Keratinocyte (primary cell): Measurements from ENCODE around the gene SMCO4. TPM values are rescaled to one million over a fixed set of nuclear protein-coding genes. Genes with fewer than 3 reads are reported as not detected.

Source experiments
- DNase-seq: peaks from one replicate; pipeline ENCODE4 v3.0.0-alpha.2; 2011; ENCODE audit warnings: low read depth, missing footprints, low spot score
- FAIRE-seq: peaks from 2 replicates; lab custom pipeline; 2011; peaks lifted over from hg19 to GRCh38; lab: Jason Lieb, UNC
- H2AFZ ChIP-seq: 2 replicates; pipeline ENCODE4 v1.6.0; 2012; ENCODE audit warnings: low read length, control low read depth, inconsistent platforms; ENCODE audit not compliant: control insufficient read depth
- H3K27ac ChIP-seq: 2 replicates; pipeline ENCODE4 v1.5.1; 2011; ENCODE audit warnings: low read length; ENCODE audit not compliant: control insufficient read depth, insufficient read depth
- H3K27me3 ChIP-seq: 3 replicates; pipeline ENCODE4 v1.6.0; 2011; ENCODE audit warnings: low read length; ENCODE audit not compliant: control insufficient read depth, insufficient read depth; ENCODE audit errors: extremely low read depth
- H3K36me3 ChIP-seq, 2 experiments: 2 replicates in 1 of 2; 3 replicates in 1 of 2; pipeline ENCODE4 v1.5.1; 2011; ENCODE audit warnings: low read length in 2 of 2, mild to moderate bottlenecking in 1 of 2; ENCODE audit not compliant: control insufficient read depth in 2 of 2, insufficient read depth in 2 of 2; ENCODE audit errors: extremely low read depth in 1 of 2
- H3K4me1 ChIP-seq: 3 replicates; pipeline ENCODE4 v1.5.1; 2011; ENCODE audit warnings: low read length; ENCODE audit not compliant: control insufficient read depth, insufficient read depth; ENCODE audit errors: extremely low read depth
- H3K4me2 ChIP-seq: 3 replicates; pipeline ENCODE4 v1.6.0; 2011; ENCODE audit warnings: low read depth, low read length; ENCODE audit not compliant: control insufficient read depth, insufficient read depth; ENCODE audit errors: extremely low read depth
- H3K4me3 ChIP-seq, 3 experiments: fragments of 200-600 bp in 1 of 3; sonication (generic) in 1 of 3; 2 replicates in 2 of 3; 3 replicates in 1 of 3; pipeline ENCODE4 v1.5.1; 2011 to 2016; ENCODE audit warnings: low read length in 3 of 3, mild to moderate bottlenecking in 3 of 3, control low read depth in 2 of 3, inconsistent platforms in 1 of 3, low read depth in 1 of 3, mixed read lengths in 1 of 3, mixed run types in 1 of 3, moderate library complexity in 1 of 3; ENCODE audit not compliant: control insufficient read depth in 2 of 3, insufficient read depth in 2 of 3; ENCODE audit errors: extremely low read depth in 1 of 3
- H3K79me2 ChIP-seq: 2 replicates; pipeline ENCODE4 v1.6.0; 2012; ENCODE audit warnings: low read length; ENCODE audit not compliant: control insufficient read depth, insufficient read depth
- H3K9ac ChIP-seq: 3 replicates; pipeline ENCODE4 v1.6.0; 2011; ENCODE audit warnings: low read length; ENCODE audit not compliant: control insufficient read depth, insufficient read depth; ENCODE audit errors: extremely low read depth
- H3K9me1 ChIP-seq: 3 replicates; pipeline ENCODE4 v1.6.0; 2011; ENCODE audit warnings: low read length; ENCODE audit not compliant: control insufficient read depth, insufficient read depth; ENCODE audit errors: extremely low read depth
- H3K9me3 ChIP-seq: 2 replicates; pipeline ENCODE4 v1.5.1; 2012; ENCODE audit warnings: low read depth, low read length; ENCODE audit not compliant: control insufficient read depth
- H4K20me1 ChIP-seq: 3 replicates; pipeline ENCODE4 v1.6.0; 2011; ENCODE audit warnings: low read length; ENCODE audit not compliant: control insufficient read depth, insufficient read depth; ENCODE audit errors: extremely low read depth
- EZH2 ChIP-seq: IDR thresholded peaks from one replicate; pipeline ENCODE4 v1.6.1; 2012; ENCODE audit warnings: inconsistent platforms, mild to moderate bottlenecking, low read length, moderate library complexity
- dilution Hi-C: fragments of 300-500 bp; cut with MboI; formaldehyde crosslinking; loops from one replicate; pipeline ENCODE4 v1.7.0; 2020; ENCODE audit warnings: low sequenced_read_pairs; ENCODE audit not compliant: extremely low pct_ligation_motif_present
- polyA plus RNA-seq, 5 experiments: library from polyadenylated mRNA; depleted of rRNA in 3 of 5; stranded (reverse) in 3 of 5; stranded (forward) in 1 of 5; unstranded in 1 of 5; fragments of >200 nt; gene quantifications; 1 replicate in 1 of 5; 2 replicates in 3 of 5; 3 replicates in 1 of 5; pipeline versions ENCODE4 v1.2.1 to v1.2.3, GENCODE V29; 2011 to 2012; ENCODE audit warnings: missing spikeins in 2 of 5, low read depth in 1 of 5, low replicate concordance in 1 of 5
- TF ChIP-seq, protein P1 (sequence below), 3 experiments: IDR thresholded peaks in 1 of 3; conservative IDR thresholded peaks in 1 of 3; optimal IDR thresholded peaks in 1 of 3; 2 replicates in 2 of 3; 3 replicates in 1 of 3; pipeline versions ENCODE3 to v1.5.1; 2011; ENCODE audit warnings: low read length in 3 of 3, mild to moderate bottlenecking in 3 of 3, moderate library complexity in 2 of 3, control low read depth in 1 of 3, inconsistent platforms in 1 of 3; ENCODE audit not compliant: insufficient read depth in 2 of 3; ENCODE audit errors: extremely low read depth in 1 of 3

The SMCO4 gene
- polyA plus RNA-seq, 1 donor (not counting 4 experiments of a cell fraction or from before 2014, with no cell fraction given): 1.5 TPM

- no peak overlapping the region for H2AFZ ChIP-seq
- FAIRE-seq (no peak), DNase-seq (no peak)
- H3K4me2 ChIP-seq: no peak overlapping the region
- H3K27me3 ChIP-seq: no peaks in the 10 kb centered on the region
- H3K36me3 ChIP-seq: no peaks in the 10 kb centered on the region
- no peaks in the 10 kb centered on the region for H4K20me1 ChIP-seq
- H3K9me3 ChIP-seq: no peaks in the 10 kb centered on the region
- no peak overlapping the region for H3K9ac ChIP-seq
- no peaks in the 10 kb centered on the region for H3K79me2 ChIP-seq
- H3K4me1 ChIP-seq: no peaks in the 10 kb centered on the region
- H3K4me3 ChIP-seq: no peak overlapping the region
- no peak overlapping the region for H3K27ac ChIP-seq
- no peaks in the 10 kb centered on the region for H3K9me1 ChIP-seq
- TF ChIP-seq EZH2: no peak
- TF ChIP-seq, protein P1, sequence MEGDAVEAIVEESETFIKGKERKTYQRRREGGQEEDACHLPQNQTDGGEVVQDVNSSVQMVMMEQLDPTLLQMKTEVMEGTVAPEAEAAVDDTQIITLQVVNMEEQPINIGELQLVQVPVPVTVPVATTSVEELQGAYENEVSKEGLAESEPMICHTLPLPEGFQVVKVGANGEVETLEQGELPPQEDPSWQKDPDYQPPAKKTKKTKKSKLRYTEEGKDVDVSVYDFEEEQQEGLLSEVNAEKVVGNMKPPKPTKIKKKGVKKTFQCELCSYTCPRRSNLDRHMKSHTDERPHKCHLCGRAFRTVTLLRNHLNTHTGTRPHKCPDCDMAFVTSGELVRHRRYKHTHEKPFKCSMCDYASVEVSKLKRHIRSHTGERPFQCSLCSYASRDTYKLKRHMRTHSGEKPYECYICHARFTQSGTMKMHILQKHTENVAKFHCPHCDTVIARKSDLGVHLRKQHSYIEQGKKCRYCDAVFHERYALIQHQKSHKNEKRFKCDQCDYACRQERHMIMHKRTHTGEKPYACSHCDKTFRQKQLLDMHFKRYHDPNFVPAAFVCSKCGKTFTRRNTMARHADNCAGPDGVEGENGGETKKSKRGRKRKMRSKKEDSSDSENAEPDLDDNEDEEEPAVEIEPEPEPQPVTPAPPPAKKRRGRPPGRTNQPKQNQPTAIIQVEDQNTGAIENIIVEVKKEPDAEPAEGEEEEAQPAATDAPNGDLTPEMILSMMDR (optimal IDR thresholded peaks at IDR 0.05 in 1 of 3, IDR thresholded peaks at IDR 0.05 in 1 of 3, conservative IDR thresholded peaks at IDR 0.05 in 1 of 3; ENCODE audit: extremely low read depth in 1 of 3, insufficient read depth in 2 of 3, low read length in 3 of 3): no peak
- dilution Hi-C loops: no loop called here
Measured at GRCh38 chr11:93487032-93487483, 56.1 kb downstream of the SMCO4 start.

- H3K36me3 ChIP-seq: no peaks in the 10 kb centered on the region
- H4K20me1 ChIP-seq: no peaks in the 10 kb centered on the region
- FAIRE-seq (no peak), DNase-seq (no peak)
- no peaks in the 10 kb centered on the region for H3K79me2 ChIP-seq
- no peak overlapping the region for H2AFZ ChIP-seq
- H3K27me3 ChIP-seq: no peaks in the 10 kb centered on the region
- no peak overlapping the region for H3K9ac ChIP-seq
- no peaks in the 10 kb centered on the region for H3K9me3 ChIP-seq
- H3K4me3 ChIP-seq: no peak overlapping the region
- no peak overlapping the region for H3K4me2 ChIP-seq
- TF ChIP-seq, protein P1 (optimal IDR thresholded peaks at IDR 0.05 in 1 of 3, IDR thresholded peaks at IDR 0.05 in 1 of 3, conservative IDR thresholded peaks at IDR 0.05 in 1 of 3; ENCODE audit: extremely low read depth in 1 of 3, insufficient read depth in 2 of 3, low read length in 3 of 3): no peak
- TF ChIP-seq EZH2: no peak
- H3K4me1 ChIP-seq: peaks cover 10% of the 10 kb centered on the region
- dilution Hi-C loops: no loop called here
- no peak overlapping the region for H3K27ac ChIP-seq
- H3K9me1 ChIP-seq: no peaks in the 10 kb centered on the region
Measured at GRCh38 chr11:93485983-93486382, 57.2 kb downstream of the SMCO4 start.
